GM18520 (cell line): ENCODE measurements around the gene NKAIN4.

Source experiments
- ATAC-seq: cut with Tn5 transposase; IDR thresholded peaks from one replicate; pipeline ENCODE4 v1.9.1; 2021; ENCODE audit not compliant: unreplicated experiment

The NKAIN4 gene

GRCh38 chr20:63254232-63254605 is at the start of gene NKAIN4:
NKAIN4 (minus strand) TSS chr20:63254463; CDS start chr20:63254450, 13 bp downstream.
- no peak for ATAC-seq

DNA sequence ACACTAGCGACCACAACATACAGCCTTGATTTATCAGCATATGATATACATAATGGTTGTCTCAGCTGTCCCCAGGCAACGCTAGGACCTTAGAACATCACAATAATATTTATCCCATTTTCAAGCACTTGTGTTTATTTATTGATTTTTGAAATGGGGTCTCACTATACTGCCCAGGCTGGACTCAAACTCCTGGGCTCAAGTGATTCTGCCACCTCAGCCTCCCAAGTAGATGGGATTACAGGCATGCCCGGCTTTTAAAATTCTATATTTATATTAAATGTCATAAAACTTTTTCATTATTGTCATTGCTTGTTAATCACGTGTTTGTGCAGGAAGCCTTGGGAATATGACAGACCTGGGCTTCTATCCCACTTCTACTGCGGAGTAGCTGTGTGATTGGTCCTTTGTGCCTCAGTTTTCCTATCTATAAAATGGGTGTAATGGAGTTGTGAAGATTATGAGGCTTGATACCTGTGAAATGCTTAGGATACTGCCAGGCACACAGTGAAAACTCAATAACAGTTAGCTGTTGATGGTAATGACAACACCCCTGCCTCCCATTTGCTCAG is 48.9 kb upstream of the NKAIN4 start:
- ATAC-seq, result no peak

GRCh38 chr20:63301671-63302070 is 47.4 kb upstream of the NKAIN4 start:
- no peak for ATAC-seq

- no peak for ATAC-seq
These were observed 44.6 kb upstream of the NKAIN4 start for GRCh38 chr20:63298731-63299312.

DNA sequence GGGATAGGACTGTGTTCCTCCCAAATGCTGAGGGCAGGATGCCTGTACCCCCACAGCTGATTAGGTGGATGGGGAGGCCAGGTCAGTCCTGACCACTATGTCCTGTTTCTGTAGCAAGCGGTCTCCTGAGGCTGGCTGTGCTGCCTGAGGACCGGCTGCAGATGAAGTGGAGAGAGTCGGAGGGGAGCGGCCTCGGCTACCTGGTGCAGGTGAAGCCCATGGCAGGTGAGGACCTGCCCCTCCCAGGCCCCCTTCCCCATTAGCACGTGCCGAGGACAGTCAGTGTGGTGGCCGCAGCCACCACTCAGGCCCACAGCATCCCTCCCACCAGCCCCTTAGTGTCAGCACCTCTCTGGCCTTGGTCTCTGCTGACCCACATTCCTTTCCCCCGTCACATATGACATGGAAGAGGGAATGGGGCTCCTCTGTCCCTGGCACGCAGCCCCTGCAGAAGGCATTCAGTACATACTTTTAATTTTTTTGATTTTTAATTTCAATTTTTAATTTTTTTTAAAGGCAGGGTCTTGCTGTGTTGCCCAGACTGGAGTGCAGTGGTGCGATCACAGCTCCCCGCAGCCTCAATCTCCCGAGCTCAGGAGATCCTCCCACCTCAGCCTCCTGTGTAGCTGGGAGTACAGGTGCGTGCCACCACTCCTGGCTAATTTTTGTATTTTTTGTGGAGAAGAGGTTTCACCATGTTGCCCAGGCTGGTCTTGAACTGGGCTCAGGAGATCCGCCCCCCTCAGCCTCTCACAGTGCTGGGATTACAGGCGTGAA is 43.7 kb upstream of the NKAIN4 start:
- ATAC-seq, result no peak

GRCh38 chr20:63297371-63297781 is 43.1 kb upstream of the NKAIN4 start:
- no peak for ATAC-seq

DNA sequence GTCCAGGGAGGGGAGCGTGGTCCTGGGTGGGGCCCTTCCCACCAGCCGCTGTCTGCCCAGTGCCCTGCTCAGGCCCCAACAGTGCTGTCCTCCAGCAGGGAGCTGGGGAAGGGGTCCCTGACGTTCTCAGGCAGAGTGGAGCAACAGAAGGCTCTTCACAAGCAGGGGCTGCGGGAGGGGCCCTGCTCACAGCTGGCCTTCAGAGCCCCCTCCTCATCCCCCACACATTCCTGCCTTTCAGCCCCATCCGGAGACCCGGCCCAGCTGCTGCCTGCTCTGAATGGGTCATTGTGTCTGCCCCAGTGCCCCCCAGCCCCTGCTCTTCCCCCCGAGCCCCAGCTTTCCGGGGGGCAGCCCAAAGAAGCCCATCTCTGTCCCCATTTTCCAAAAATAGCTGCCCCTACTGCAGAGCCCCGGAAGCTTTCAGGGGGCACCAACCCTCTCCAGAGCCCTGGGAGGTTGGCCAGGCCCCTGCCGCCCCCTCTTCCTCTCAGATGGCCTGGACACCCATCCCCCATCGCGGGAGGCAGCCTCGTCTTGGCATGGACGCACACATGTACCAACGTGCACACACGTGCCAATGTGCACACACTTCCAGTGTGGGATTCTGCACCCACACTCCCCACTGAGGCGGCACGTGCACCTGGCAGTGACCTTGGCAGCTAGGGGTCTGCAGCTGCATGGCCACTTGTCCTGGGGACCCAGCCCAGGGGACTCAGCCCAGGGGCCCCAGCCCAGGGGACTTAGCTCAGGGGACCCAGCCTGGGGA is 42.5 kb upstream of the NKAIN4 start:
- no peak for ATAC-seq

GRCh38 chr20:63295846-63296245 is 41.6 kb upstream of the NKAIN4 start:
- ATAC-seq, result no peak

DNA sequence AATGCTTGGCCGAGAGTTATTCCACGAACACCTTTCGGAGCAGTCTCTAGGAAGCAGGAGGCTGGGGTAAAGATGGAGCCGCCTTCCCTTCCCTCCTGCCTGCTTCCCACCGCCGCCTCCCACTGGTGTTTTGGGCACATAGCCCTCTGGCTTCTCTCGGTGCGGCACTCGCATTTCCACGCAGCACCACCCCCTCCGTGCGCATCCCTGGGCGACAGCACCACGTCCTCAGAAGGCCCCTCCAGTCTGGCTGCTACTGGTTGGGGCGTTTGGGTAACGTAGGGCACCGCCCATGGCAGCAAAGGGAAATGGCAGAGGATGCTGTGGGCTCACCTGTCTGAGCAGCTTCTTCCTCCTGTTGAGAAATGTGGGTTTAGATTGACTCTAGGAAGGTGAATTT is 41.2 kb upstream of the NKAIN4 start:
- no peak for ATAC-seq

- no peak for ATAC-seq
These were observed 40.8 kb upstream of the NKAIN4 start for GRCh38 chr20:63295018-63295417.

- ATAC-seq, result no peak
These were observed 40.3 kb upstream of the NKAIN4 start for GRCh38 chr20:63294536-63294900.

DNA sequence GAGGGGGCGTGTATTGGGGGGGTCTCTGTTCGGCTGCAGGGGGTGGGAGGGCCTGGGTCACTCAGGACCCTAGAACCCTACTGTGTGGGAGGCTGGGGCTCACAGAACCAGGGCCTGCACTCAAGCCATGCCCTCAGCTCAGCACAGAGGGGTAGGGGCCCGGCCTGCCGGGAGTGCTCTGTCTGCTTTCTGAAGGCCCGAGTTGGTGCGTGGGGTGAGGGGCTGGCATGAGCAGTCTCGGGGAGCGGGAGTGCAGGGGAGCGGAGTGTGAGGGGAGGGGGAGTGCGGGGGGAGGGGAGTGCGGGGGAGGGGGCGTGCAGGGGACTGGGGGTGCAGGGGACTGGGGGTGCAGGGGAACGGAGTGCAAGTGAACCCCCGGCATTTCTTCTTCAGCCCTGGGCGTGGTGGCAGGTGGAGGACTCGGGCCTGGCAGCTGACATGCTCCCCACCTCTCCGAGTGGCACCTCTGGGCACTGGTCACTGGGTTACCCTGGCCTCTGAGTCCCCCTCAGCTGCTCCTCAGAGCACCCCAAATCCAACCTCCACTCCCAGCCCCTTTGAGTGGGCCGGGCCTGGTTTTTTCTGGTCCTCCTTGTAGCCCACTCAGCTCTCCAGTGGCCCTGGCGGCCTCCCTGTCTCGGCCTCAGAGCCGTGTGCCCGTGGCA is 39.7 kb upstream of the NKAIN4 start:
- ATAC-seq, result no peak

GRCh38 chr20:63293456-63293855 is 39.2 kb upstream of the NKAIN4 start:
- no peak for ATAC-seq

DNA sequence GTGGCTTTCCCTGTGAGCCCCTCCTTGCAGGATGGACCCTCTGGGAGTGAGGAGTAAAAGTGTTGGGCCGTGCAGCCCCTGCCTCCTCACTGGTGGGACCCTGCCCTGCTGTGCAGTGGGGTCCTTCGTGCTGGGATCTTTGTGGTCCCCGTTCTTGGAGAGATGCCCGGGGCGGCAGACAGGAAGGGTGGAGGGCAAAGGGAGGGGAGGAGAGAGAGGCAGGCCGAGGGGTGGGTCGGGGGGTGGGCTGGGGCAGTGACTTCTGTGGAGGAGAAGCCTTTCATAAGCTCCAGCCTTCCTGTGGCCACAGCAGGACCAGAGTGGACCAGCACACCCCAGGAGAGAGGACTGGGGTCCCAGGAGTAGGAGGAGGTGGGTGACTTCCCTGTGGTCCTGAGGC is 38.6 kb upstream of the NKAIN4 start, which contains the start of gene COL20A1:
TSS of gene COL20A1 (plus strand) at position 283 of the 400 bp plus-strand sequence. CDS start 1,922 bp downstream, outside the sequence.
- no peak for ATAC-seq

- no peak for ATAC-seq
These were observed 38.0 kb upstream of the NKAIN4 start for GRCh38 chr20:63292292-63292701.

- ATAC-seq, result no peak
These were observed 37.5 kb upstream of the NKAIN4 start for GRCh38 chr20:63291811-63292210.

DNA sequence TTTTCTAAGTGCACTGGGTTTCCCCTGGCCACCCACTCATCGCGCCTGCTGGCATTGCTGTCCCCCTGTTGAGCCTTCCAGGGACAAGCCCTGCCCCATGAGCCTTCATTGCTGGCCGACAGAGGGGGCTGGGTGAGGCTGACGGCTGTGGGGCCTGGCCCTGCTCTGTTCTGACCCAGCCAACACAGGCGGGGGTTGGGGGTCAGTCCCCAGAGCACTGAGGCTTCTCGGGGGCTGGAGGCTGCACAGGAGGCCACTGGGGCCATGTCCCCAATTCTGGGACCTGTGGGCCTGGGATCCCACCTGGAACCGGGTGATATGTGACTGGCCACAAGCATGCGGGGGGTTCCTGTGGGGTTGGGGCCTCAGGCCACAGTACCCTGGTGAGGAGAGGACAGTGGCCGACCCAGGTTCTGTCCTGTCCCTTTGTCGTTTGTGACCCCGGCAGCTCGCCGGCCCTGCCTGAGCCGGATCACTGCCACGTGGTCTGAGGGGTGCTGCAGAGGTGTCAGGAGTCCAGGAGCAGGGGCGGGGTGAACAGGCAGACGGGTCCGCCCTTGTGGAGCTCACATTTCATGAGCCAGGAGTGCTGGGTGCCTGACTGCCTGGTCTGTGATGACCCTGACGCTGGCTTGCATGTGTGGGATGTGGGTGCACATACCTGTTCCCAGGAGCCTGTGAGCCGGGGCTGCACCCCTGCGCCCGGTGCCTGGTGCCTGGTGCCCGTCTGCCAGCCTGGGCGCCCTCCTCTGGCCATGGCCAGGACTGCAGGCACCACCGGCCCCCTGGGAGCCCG is 36.6 kb upstream of the NKAIN4 start:
- ATAC-seq, result no peak

- ATAC-seq, result no peak
These were observed 35.9 kb upstream of the NKAIN4 start for GRCh38 chr20:63290136-63290676.

DNA sequence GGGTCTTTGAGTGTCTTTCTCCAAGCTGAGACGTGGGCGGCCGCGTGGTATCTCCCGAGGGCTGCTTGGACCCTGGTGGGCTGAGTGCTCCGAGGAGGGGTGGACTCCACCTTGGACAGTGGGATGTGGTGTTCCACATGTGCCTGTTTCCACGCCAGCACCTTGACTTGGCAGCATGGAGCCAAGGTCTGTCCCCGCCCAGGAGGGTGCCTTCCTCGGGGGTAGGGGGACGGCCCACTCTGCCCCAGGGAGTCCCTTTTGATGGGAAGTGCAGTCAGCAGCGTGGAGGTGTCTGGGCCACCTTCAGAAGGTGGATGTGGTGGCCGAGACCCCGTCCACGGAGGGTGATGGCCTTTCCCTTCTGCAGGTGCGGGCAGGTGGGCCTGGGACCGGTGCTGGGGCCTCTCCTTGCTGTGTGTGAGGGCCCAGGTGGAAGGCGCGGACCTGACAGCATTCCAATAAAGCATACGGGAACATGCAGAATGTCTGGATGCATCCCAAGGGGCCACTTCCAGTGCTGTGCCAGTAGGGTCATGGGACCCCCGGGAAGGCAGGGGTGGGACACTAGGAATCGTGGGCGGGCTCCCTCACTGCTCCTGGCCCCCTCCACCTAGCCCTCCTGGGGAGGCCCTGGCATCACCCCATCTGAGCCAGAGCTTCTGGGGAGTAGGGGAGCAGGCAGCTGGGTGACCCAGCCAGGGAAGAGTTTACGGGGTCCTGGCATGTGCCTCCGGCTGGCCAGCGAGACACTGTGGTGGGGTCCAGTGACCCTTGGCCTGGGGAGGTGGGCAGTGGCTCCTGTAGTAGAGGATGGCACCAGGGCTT is 35.3 kb upstream of the NKAIN4 start:
- ATAC-seq, result no peak
